OCI-LY3 (cell line): Measurements from ENCODE around the gene PITPNC1.

Source experiments
- EZH2phosphoT487 ChIP-seq: fragments of 200-600 bp; shearing (Covaris generic); IDR thresholded peaks from 2 replicates; pipeline ENCODE4 v1.6.1; 2018; ENCODE audit warnings: antibody characterized with exemption, mixed run types, low read depth
- TF ChIP-seq, protein P1 (sequence below): fragments of 200-600, 300-600 bp; sonication (generic); IDR thresholded peaks from 2 replicates; pipeline ENCODE4 v1.5.1; 2014; ENCODE audit warnings: antibody characterized with exemption, low read length, low read depth

DNA sequence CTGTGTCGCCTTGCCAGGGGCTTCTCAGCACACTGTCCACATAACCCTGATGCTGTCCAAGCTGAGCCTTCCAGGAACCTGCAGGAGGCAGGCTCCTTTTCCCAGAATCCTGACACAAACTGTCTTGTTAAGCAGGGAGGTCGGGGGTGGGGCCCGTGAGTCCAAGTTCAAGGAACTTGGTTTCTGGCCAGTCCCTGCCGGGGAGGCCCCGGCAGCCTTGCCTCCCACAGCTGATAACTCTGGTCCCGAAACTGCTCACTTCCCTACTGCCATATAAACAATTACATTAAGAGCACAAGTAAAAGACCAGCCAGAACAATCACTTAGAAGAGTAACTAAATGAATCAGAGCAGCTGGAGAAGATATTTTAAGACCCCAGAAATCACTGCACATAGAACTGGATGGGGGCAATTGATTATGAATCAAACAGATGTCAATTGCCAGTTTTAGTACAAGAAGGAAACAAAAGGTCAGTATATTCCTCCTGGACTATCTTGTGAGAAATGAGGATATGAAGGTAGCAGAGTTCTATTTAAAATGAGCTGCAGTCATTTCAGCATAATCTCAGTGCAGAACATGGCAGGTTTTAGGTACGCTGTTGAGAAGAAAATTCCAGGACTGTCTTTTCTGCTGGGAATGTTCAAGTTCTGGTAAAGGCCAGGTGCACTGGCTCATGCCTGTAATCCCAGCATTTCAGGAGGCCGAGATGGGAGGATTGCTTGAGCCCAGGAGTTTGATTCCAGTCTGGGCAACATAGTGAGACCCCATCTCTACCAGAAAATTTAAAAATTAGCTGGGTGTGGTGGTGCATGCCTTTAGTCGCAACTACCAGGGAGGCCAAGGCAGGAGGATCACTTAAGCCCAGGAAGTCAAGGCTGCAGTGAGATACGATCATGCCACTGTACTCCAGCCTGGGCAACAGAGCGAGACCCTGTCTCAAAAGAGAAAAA, 169.8 kb downstream of the PITPNC1 start:
- TF ChIP-seq, protein P1, sequence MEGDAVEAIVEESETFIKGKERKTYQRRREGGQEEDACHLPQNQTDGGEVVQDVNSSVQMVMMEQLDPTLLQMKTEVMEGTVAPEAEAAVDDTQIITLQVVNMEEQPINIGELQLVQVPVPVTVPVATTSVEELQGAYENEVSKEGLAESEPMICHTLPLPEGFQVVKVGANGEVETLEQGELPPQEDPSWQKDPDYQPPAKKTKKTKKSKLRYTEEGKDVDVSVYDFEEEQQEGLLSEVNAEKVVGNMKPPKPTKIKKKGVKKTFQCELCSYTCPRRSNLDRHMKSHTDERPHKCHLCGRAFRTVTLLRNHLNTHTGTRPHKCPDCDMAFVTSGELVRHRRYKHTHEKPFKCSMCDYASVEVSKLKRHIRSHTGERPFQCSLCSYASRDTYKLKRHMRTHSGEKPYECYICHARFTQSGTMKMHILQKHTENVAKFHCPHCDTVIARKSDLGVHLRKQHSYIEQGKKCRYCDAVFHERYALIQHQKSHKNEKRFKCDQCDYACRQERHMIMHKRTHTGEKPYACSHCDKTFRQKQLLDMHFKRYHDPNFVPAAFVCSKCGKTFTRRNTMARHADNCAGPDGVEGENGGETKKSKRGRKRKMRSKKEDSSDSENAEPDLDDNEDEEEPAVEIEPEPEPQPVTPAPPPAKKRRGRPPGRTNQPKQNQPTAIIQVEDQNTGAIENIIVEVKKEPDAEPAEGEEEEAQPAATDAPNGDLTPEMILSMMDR = no peak
- no peak for TF ChIP-seq EZH2phosphoT487
